Measurements from ENCODE around the gene HIF1AN. TPM values are rescaled to one million over a fixed set of nuclear protein-coding genes. Genes with fewer than 3 reads are reported as not detected.

The HIF1AN gene
- total RNA-seq, 4 donors from 2014 or later, result 9.1 to 15.4 (median 11.1) TPM

DNA sequence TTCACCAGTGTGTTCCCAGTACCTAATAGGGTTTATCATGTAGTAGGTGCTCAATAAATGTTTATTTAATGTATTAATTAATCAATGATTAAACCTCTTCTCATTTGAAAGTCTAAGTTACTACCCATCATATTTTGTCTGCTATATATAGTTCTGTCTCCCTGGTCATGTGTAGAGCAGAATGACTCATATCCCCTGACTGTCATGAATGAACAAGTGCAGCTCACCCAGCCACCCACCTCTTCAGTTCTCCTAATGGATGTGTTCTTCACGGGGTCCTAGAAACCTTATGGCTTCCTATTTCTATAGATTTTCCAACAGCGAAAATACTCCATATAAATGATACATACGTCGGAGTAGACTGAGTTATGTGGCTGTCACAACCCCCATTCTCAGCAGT lies 64.5 kb downstream of the HIF1AN start:
- no peak for TF ChIP-seq POLR2A (IDR thresholded peaks at IDR 0.05)
- TF ChIP-seq, protein P1, sequence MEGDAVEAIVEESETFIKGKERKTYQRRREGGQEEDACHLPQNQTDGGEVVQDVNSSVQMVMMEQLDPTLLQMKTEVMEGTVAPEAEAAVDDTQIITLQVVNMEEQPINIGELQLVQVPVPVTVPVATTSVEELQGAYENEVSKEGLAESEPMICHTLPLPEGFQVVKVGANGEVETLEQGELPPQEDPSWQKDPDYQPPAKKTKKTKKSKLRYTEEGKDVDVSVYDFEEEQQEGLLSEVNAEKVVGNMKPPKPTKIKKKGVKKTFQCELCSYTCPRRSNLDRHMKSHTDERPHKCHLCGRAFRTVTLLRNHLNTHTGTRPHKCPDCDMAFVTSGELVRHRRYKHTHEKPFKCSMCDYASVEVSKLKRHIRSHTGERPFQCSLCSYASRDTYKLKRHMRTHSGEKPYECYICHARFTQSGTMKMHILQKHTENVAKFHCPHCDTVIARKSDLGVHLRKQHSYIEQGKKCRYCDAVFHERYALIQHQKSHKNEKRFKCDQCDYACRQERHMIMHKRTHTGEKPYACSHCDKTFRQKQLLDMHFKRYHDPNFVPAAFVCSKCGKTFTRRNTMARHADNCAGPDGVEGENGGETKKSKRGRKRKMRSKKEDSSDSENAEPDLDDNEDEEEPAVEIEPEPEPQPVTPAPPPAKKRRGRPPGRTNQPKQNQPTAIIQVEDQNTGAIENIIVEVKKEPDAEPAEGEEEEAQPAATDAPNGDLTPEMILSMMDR (IDR thresholded peaks at IDR 0.05), result no peak
- H3K27me3 ChIP-seq, result no peaks in the 10 kb centered on the region
- H3K36me3 ChIP-seq, result no peaks in the 10 kb centered on the region
- no peaks in the 10 kb centered on the region for H3K9me3 ChIP-seq
- intact Hi-C loops (cut with DNase I), result no loop called here
- no peaks in the 10 kb centered on the region for H3K4me1 ChIP-seq
- DNase-seq, result no peak
- H3K4me3 ChIP-seq (replicated peaks in 1 of 3), result no peak overlapping the region
- WGBS, 2 donors, result 91 to 93% methylated on average over 4 of the region's 4 CpGs
- H3K27ac ChIP-seq, result no peak overlapping the region

DNA sequence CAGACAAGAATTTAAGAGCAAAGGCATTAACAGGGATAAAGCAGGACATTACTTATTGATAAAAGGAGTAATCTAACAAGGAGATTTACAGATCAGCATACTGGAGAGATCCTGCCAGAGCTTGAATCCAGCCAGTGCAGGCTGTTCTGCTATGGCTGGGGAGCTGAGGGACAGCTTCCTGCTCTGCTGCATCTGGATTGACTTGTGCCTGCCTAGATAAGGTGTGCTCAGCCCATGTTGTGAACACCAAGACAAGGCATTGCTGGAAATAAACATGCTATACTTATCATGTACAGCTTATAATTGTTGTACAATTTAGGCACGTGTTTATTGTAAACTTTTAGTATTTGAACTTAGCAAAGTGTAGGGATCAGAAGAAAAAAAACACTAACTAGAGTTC lies 71.7 kb downstream of the HIF1AN start:
- no peaks in the 10 kb centered on the region for H3K9me3 ChIP-seq
- no peaks in the 10 kb centered on the region for H3K36me3 ChIP-seq
- no peak overlapping the region for H3K4me3 ChIP-seq (replicated peaks in 1 of 3)
- no peak for DNase-seq
- no peaks in the 10 kb centered on the region for H3K4me1 ChIP-seq
- H3K27me3 ChIP-seq, result no peaks in the 10 kb centered on the region
- WGBS, 2 donors, result 44 to 63% methylated on average over 1 of the region's 1 CpG
- H3K27ac ChIP-seq, result no peak overlapping the region
- intact Hi-C loops (cut with DNase I), result no loop called here
- no peak for TF ChIP-seq POLR2A (IDR thresholded peaks at IDR 0.05)
- TF ChIP-seq, protein P1 (IDR thresholded peaks at IDR 0.05), result no peak

Other genes starting within 250 kb of the HIF1AN start
- gene BLOC1S2, start 249.3 kb upstream of the HIF1AN start, total RNA-seq, result 10 to 100 TPM; 22.6 to 42.2 (median 37.0) TPM
- gene PKD2L1, start 205.7 kb upstream of the HIF1AN start, total RNA-seq, result not detected
- 10 to 100 TPM in 1 of 4 donors, 1 to 10 TPM in 3; 2.2 to 29.7 (median 5.1) TPM for gene SCD, start 188.7 kb upstream of the HIF1AN start, total RNA-seq
- not detected for gene WNT8B, start 72.9 kb upstream of the HIF1AN start, total RNA-seq
- 1 to 10 TPM; 4.2 to 8.9 (median 6.9) TPM for gene SEC31B, start 16.1 kb upstream of the HIF1AN start, total RNA-seq
- gene NDUFB8, start 6.1 kb upstream of the HIF1AN start, total RNA-seq, result 100 to 1,000 TPM; 164 to 339 (median 209) TPM
- gene PAX2, start 209.6 kb downstream of the HIF1AN start, total RNA-seq, result not detected